Tibial artery (tissue), 4 donors: ENCODE measurements around the gene DGCR6L.
"Not testable (repeated sequence)": the region's sequence is repeated elsewhere in the genome, so short reads cannot be mapped to it uniquely, and the experiment has no call there.

Experiments used
- DNase-seq, 2 donors: peaks; one replicate each; pipeline ENCODE4 v3.0.0-alpha.2; 2019
- H3K27ac ChIP-seq, 2 donors: fragments of 200-600 bp; sonication (generic) in 1 of 2; 1 replicate in 1 of 2; 2 replicates in 1 of 2; pipeline ENCODE4 v1.5.1; 2018 to 2019; ENCODE audit warnings: mild to moderate bottlenecking in 1 of 2
- H3K27me3 ChIP-seq, 2 donors: fragments of 200-600 bp; sonication (generic) in 1 of 2; one replicate each; pipeline versions ENCODE4 v1.5.1 to v1.6.0; 2016 to 2019
- H3K36me3 ChIP-seq, 3 donors: fragments of 200-600 bp; sonication (generic) in 2 of 3; one replicate each; pipeline ENCODE4 v1.5.1; 2016 to 2019; ENCODE audit warnings: mild to moderate bottlenecking in 2 of 3
- H3K4me1 ChIP-seq, 4 donors: fragments of 200-600 bp; sonication (generic) in 2 of 4; 1 replicate in 3 of 4; 2 replicates in 1 of 4; pipeline ENCODE4 v1.5.1; 2016 to 2019
- H3K4me3 ChIP-seq, 2 donors: fragments of 200-600 bp; sonication (generic) in 1 of 2; 1 replicate in 1 of 2; 2 replicates in 1 of 2; pipeline ENCODE4 v1.5.1; 2018 to 2019; ENCODE audit warnings: mild to moderate bottlenecking in 2 of 2
- H3K9me3 ChIP-seq, 3 donors: fragments of 200-600 bp; sonication (generic) in 1 of 3; one replicate each; pipeline ENCODE4 v1.5.1; 2016 to 2019
- intact Hi-C: fragments of 100-400 bp; cut with DNase I; formaldehyde crosslinking; loops from one replicate; pipeline ENCODE4 v1.15.0; 2023; ENCODE audit warnings: low total_unique reads
- TF ChIP-seq, protein P1 (sequence below), 2 experiments: fragments of 200-600 bp in 1 of 2; fragments of 450-650 bp in 1 of 2; IDR thresholded peaks; one replicate each; pipeline ENCODE4 v1.5.1; 2017 to 2019; ENCODE audit warnings: antibody characterized with exemption in 2 of 2, mild to moderate bottlenecking in 1 of 2, moderate library complexity in 1 of 2

Gene DGCR6L

DNA sequence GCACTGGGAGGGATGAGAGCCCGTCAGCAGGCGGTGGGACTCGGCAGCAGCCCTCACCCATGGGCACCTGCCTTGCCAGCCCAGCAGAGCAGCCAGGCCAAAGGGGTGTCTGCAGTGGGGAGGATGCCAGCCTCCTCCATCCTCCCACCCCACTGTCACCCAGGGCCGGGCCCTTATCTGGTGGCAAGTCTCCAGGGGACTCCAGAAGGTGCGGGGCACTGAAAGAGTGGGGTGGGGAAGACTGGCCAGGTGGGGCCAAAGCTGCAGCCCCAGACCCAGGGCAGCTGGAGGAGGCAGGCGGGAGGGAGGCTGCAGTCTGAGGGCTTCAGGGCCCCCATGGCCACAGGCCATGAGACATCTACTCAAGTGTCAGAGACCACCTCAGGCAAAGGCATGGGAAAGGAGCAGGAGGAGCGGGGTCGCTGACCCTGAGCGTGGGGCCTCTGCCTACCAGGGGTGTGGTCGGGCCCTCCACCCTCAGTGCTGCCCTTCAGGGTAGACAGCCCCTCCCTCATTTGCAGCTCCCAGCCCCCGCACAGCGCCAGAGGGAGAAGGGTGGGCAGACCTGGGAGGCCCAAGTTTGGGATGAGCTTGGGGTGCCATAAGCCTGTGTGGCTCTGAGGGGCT is 3.5 kb downstream of the DGCR6L start:
- Histone ChIP-seq H3K36me3 (peaks cover 0 to 29% (median 0%) of the 10 kb centered on the region in 3 donors), H3K4me3 (no peak overlapping the region), H3K27me3 (no peaks in the 10 kb centered on the region), H3K27ac (no peak overlapping the region), H3K4me1 (peaks cover 0 to 46% (median 24%) of the 10 kb centered on the region in 4 donors), H3K9me3 (no peaks in the 10 kb centered on the region)
- TF ChIP-seq, protein P1, sequence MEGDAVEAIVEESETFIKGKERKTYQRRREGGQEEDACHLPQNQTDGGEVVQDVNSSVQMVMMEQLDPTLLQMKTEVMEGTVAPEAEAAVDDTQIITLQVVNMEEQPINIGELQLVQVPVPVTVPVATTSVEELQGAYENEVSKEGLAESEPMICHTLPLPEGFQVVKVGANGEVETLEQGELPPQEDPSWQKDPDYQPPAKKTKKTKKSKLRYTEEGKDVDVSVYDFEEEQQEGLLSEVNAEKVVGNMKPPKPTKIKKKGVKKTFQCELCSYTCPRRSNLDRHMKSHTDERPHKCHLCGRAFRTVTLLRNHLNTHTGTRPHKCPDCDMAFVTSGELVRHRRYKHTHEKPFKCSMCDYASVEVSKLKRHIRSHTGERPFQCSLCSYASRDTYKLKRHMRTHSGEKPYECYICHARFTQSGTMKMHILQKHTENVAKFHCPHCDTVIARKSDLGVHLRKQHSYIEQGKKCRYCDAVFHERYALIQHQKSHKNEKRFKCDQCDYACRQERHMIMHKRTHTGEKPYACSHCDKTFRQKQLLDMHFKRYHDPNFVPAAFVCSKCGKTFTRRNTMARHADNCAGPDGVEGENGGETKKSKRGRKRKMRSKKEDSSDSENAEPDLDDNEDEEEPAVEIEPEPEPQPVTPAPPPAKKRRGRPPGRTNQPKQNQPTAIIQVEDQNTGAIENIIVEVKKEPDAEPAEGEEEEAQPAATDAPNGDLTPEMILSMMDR (IDR thresholded peaks at IDR 0.05): no peak
- DNase-seq: no peak
- intact Hi-C loops: loop anchor here (5.0 kb wide), 1 partner anchor 241 kb away; no protein-coding TSS in a partner anchor

DNA sequence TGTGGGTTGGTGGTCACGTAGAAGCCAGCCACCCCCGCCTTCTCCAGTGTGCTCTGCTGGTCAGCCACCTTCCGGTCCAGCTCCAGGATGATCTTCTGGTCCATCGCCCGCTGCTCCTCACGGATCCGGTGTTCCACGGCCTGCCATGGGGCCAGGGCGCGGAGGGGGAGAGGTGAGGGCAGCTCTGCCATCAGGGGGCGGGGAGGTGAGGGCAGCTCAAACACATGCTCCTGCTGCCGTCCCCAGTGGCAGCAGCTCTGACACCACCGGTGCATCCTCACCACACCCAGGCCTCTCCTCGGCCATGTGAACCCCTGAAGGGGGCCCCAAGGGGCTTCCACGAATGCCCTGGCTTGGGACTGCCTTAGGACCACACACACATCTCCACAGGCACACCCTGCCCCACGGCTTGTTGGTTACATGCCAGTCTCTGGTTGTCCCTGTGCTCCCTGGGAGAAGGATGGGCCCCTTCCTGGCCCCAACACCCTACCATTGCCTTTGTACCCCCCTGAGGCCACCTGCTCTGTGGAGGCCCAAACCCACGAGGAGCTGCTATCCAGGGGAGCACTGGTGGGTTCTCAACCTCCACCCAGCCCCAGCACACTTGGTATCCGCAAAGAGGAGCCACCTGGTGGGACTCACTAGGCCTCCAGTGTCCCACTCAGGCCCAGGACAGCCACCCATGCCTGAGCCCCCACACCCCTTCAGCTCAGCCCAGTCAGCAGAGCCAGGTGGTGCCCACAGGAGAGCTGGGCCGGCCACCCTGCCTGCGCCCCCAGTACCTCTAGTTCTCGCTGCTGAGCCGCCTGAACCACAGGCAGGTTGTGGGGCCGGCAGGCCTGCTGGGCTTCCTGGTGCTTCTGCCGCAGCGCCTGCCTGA is 4.3 kb downstream of the DGCR6L start:
- peaks cover 0 to 39% (median 16%) of the 10 kb centered on the region in 4 donors for H3K4me1 ChIP-seq

DNA sequence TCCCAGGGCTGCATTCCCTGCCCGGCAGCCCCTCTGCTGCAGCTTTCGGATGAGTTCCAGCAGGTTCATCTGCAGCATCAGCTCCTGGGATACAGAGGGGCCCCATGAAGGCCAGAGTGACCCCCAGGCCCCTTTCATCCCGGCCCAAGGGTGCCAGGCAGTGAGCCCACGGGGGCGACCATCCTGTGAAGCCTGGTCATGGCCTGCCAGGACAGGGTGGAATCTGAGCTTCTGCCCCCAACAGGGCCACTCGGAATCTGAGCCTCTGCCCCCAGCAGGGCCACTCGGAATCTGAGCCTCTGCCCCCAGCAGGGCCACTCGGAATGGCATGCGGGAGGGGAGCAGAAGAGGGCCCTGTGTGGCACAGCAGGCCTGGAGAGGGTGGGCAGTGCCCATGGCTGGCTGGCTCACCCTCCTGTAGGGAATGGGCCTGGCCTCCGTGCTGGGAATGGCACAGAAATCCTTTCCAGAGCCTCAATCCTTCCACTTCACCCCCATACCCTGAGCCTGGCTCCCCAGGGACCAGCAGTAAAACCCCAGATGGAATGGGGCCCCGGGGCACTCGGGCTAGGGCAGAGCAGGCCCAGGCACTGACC is 5.0 kb downstream of the DGCR6L start:
- not testable (repeated sequence) for H3K27ac ChIP-seq, H3K27me3 ChIP-seq, H3K9me3 ChIP-seq, H3K4me3 ChIP-seq, DNase-seq
- intact Hi-C loops: loop anchor here (5.0 kb wide), 1 partner anchor 242 kb away; no protein-coding TSS in a partner anchor
- Histone ChIP-seq H3K36me3 (peaks cover 0 to 29% (median 0%) of the 10 kb centered on the region in 3 donors), H3K4me1 (peaks cover 0 to 36% (median 16%) of the 10 kb centered on the region in 4 donors)

More for the DNA sequence above, 4.3 kb downstream of the DGCR6L start:
- peak in 1 of 2 donors; percentile 54 for DNase-seq
- no peaks in the 10 kb centered on the region for H3K9me3 ChIP-seq
- no peak overlapping the region for H3K27ac ChIP-seq
- no peaks in the 10 kb centered on the region for H3K27me3 ChIP-seq
- peaks cover 0 to 29% (median 0%) of the 10 kb centered on the region in 3 donors for H3K36me3 ChIP-seq
- no peak overlapping the region for H3K4me3 ChIP-seq
- intact Hi-C loops: loop anchor here (5.0 kb wide), 1 partner anchor 242 kb away; no protein-coding TSS in a partner anchor
- TF ChIP-seq, protein P1 (IDR thresholded peaks at IDR 0.05): no peak

DNA sequence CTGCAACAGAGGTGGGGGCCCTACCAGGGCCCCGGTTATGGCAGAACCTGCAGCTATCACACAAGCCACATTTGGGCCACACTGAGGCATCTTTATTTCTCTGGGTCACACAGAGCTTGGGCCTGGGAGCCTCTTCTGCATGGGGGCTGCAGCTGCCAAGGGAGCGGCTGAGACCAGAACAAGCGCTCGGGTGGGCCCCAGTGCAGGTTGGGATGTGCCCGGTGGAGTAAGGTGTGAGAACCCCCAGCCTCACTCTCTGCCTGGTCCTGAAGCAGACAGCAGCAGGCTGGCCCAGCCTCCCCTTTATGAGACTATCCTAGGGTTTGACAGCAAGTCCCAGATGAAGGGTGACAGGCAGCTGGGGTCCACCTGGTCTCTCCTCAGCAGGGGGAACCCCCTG is 5.7 kb downstream of the DGCR6L start:
- intact Hi-C loops, H3K27me3 ChIP-seq, H3K27ac ChIP-seq, H3K9me3 ChIP-seq, DNase-seq, H3K4me3 ChIP-seq: not testable (repeated sequence)
- Histone ChIP-seq H3K4me1 (peaks cover 0 to 36% (median 15%) of the 10 kb centered on the region in 4 donors), H3K36me3 (peaks cover 0 to 29% (median 0%) of the 10 kb centered on the region in 3 donors)

DNA sequence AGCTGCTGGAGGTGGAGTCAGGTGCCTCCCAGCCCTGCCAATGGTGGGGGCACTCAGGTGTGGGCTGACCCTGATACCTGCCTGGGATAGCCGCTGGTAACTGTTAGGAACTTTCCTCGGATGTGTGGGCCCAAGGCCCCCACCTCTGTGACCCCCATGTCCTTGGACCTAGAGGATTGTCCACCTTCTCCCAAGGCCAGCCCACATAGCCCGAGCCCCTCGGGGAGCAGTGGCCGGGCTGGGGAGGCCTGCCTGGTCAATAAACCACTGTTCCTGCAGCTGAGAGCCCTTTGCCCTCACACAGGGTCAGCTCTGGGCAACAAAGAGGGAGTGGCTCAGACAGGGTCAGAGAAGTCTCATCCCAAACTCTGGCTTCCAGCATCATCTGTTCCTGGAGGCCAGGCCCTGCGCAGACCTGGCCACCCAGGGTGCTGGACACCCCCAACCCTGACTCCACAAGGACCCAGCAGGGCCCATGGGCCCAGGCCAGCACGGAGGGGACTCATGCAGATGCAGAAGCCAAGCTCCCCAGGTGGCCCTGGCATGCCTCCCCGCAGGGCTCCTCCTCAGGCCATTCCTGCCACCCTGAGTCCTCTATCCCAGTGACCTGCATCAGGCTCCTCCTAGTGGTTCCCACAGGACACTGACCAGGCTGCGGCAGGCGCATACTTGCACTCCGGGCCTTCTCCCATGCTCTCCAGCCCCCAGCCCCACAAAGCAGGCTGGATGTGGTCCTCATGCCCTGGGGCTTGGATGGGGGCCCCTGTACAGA is 6.4 kb downstream of the DGCR6L start:
- Histone ChIP-seq H3K36me3 (peaks cover 0 to 29% (median 0%) of the 10 kb centered on the region in 3 donors), H3K4me1 (peaks cover 0 to 29% (median 9%) of the 10 kb centered on the region in 4 donors)
- H3K4me3 ChIP-seq, H3K27me3 ChIP-seq, H3K9me3 ChIP-seq, H3K27ac ChIP-seq, DNase-seq, intact Hi-C loops: not testable (repeated sequence)

DNA sequence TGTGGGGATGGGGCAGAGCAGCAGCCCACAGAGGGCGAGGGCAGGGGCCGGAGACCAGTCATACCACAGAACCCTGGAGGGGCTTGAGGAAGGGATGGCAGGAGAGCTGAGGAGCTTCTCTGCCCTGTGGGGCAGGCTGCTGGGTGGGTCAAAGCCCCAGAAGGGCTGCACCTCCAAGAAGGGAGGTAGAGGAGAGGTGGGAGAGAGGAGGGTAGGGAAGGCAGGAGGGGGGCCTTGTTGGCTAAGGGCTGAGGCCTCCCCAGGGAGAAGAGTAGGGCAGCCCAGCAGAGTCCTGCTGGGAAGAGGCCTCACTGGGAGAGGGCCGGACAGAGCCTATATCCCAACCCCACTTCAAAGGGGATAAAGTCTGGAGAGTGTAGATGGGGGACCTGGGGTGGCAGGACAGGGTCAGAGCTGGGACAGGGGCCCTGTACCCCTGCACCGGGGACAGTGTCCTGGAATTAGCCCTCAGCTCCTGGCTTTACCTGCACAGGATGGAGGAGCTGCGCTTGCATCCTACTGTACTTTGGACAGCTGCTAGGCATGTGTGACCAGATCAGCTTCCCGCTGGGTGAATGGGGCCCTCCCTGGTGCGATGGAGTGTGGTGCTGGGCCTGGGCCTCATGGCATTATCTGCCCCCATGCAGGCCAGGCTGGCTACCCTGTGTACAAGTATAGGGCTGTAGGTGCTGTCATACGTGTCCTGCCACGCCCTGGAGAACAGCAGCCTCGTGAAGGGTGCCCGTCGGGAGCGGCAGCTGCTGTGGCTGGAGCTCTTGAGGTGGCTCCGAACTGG is 7.3 kb downstream of the DGCR6L start:
- intact Hi-C loops: no loop called here
- peaks cover 0 to 22% (median 4%) of the 10 kb centered on the region in 4 donors for H3K4me1 ChIP-seq
- H3K27me3 ChIP-seq: no peaks in the 10 kb centered on the region
- H3K36me3 ChIP-seq: peaks cover 0 to 29% (median 0%) of the 10 kb centered on the region in 3 donors
- H3K9me3 ChIP-seq: no peaks in the 10 kb centered on the region
- TF ChIP-seq, protein P1 (IDR thresholded peaks at IDR 0.05): no peak
- H3K27ac ChIP-seq: no peak overlapping the region
- peak in 1 of 2 donors; percentile 55 for DNase-seq
- H3K4me3 ChIP-seq: no peak overlapping the region

DNA sequence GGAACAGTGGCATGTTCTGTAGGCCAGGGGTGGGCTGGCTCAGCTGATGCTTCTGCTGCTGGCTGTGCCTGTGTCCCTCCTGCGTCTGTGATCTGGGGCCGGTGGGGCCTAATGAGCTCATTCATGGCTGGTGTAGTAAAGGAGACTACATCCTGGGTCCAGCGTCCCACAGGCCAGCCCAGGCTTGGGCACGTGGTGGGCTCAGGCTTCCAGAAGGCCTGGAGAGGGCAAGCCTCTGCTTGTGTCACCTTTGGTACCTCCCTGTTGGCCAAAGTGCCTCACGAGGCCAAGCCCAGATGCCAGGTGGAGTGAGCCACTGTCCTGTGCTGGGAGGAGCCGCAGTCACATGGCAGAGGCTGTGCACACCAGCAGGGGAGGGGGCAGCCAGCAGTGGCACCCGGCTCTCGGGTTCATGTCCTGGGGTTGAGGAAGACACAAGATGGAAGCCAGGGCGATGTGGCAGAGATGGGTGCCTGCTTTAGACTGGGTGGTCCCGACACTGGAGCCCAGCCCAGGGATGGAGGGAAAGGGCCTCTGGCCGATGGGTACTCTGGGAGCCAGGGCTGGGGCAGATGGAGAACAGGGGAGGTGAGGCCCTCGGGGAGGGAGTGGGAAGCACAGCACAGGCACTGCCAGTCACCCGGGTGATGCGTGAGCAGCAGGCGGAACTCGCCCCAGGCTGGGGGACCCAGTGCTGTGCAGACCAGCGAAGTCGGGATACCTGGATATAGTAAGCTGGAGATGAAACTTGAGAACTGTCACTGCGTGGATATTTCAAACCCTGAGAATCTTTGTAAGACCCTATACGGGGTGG is 8.4 kb downstream of the DGCR6L start:
- H3K9me3 ChIP-seq, intact Hi-C loops, H3K27me3 ChIP-seq, H3K4me3 ChIP-seq, H3K27ac ChIP-seq: not testable (repeated sequence)
- peak in 1 of 2 donors; percentile 53 for DNase-seq
- peaks cover 0 to 29% (median 0%) of the 10 kb centered on the region in 3 donors for H3K36me3 ChIP-seq
- peaks cover 0 to 11% (median 0%) of the 10 kb centered on the region in 4 donors for H3K4me1 ChIP-seq

DNA sequence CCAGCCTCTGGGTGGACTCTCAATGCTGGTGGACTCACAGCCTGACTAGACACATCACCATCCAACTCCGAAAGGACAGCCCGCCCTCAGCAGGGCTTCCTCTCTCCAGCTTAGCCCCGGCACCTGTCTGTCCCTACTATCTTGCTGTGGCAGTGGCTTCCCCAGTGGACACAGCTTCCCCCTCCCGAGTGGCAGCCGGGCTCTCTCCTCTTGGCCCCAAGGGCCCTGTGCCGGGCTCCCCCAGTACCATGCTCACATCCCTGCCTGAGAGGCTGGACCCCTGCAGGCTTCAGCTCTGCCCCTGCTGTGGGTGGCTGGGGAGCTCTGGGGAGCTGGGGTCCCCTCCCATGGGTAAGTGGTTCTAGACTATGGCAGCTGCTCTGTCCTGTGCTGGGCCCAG is 9.1 kb downstream of the DGCR6L start:
- peak in 1 of 2 donors; percentile 57 for DNase-seq
- H3K27me3 ChIP-seq, intact Hi-C loops, H3K4me3 ChIP-seq, H3K9me3 ChIP-seq, H3K4me1 ChIP-seq, H3K27ac ChIP-seq: not testable (repeated sequence)
- peaks cover 0 to 29% (median 0%) of the 10 kb centered on the region in 3 donors for H3K36me3 ChIP-seq
